ENCODE measurements around the gene SMARCAD1. TPM values are rescaled to one million over a fixed set of nuclear protein-coding genes. Genes with fewer than 3 reads are reported as not detected.

Gene SMARCAD1
- total RNA-seq, 1 experiment from 2014 or later = 57.1 TPM

GRCh38 chr4:94228493-94229216 lies 21.0 kb downstream of the SMARCAD1 start:
- Histone ChIP-seq H4K20me1 (ENCODE audit: control insufficient read depth, insufficient read depth, insufficient read length) (no peaks in the 10 kb centered on the region), H2AK5ac (ENCODE audit: insufficient read length, low read length) (no peak overlapping the region), H3K79me1 (ENCODE audit: insufficient read depth, low read depth, low read length, poor library complexity, severe bottlenecking) (peaks cover 2% of the 10 kb centered on the region), H3K14ac (ENCODE audit: insufficient read depth, low read length) (no peak overlapping the region), H3K4me1 (ENCODE audit: insufficient read depth, low read length) (no peaks in the 10 kb centered on the region), H3K23ac (ENCODE audit: insufficient read length, low read depth, low read length) (no peak overlapping the region), H2BK5ac (ENCODE audit: insufficient read length, low read length) (no peak overlapping the region), H3K4ac (ENCODE audit: low read depth, low read length) (no peak overlapping the region), H4K8ac (replicated peaks; ENCODE audit: insufficient read length, low read depth, low read length) (no peak overlapping the region), H2BK15ac (ENCODE audit: low read depth, low read length) (no peak overlapping the region), H3K27ac (ENCODE audit: insufficient read length, low read depth, low read length) (no peak overlapping the region), H2BK12ac (ENCODE audit: insufficient read length, low read depth, low read length) (no peak overlapping the region), H3K18ac (ENCODE audit: insufficient read length, low read depth, low read length) (no peak overlapping the region), H3K9ac (ENCODE audit: extremely low read depth, insufficient read length, low read length) (no peak overlapping the region), H2BK20ac (ENCODE audit: low read depth, low read length, poor library complexity, severe bottlenecking) (no peak overlapping the region), H4K91ac (ENCODE audit: insufficient read length, low read depth, low read length) (no peak overlapping the region), H3K4me2 (ENCODE audit: insufficient read depth, insufficient read length, low read length) (no peak overlapping the region), H3K27me3 (ENCODE audit: insufficient read depth, low read length) (no peaks in the 10 kb centered on the region), H3K9me3 (ENCODE audit: control insufficient read depth, low read depth, low read length) (no peaks in the 10 kb centered on the region), H3K56ac (ENCODE audit: insufficient read length, low read depth, low read length) (no peak overlapping the region), H4K5ac (ENCODE audit: insufficient read length, low read depth, low read length) (no peak overlapping the region), H3K79me2 (ENCODE audit: insufficient read depth, low read length) (no peaks in the 10 kb centered on the region; the same call in 1 of the 2 replicates), H2AFZ (ENCODE audit: low read length) (no peak overlapping the region), H2BK120ac (ENCODE audit: low read depth, low read length, poor library complexity, severe bottlenecking) (no peak overlapping the region), H3K23me2 (ENCODE audit: insufficient read length, low read depth, low read length, poor library complexity, severe bottlenecking) (no peaks in the 10 kb centered on the region), H3T11ph (ENCODE audit: low read length) (no peak overlapping the region)
- Mint-ChIP-seq H3K4me3 (no peak overlapping the region), H3K4me1 (no peaks in the 10 kb centered on the region), H3K36me3 (ENCODE audit: insufficient read depth in 1 of 3, low read depth in 3 of 3) (peaks cover 12 to 60% (median 50%) of the 10 kb centered on the region in 3 experiments; a peak in 6 of 7 replicates), H3K9me3 (no peaks in the 10 kb centered on the region), H3K27me3 (ENCODE audit: low read depth) (no peaks in the 10 kb centered on the region), H3K27ac (no peak overlapping the region)
- WGBS (ENCODE audit: extremely low coverage, insufficient read length, low lambda C conversion rate) = no CpG with 5 or more reads among the region's 5 CpGs
- DNase-seq = no peak
- no peak for TF ChIP-seq CTCF (conservative IDR thresholded peaks at IDR 0.05)
